ENCODE measurements around the gene NUP133.
A peak's percentile ranks its signal among the peaks of the same experiment; 100 is the strongest.
"Not testable (repeated sequence)": the region's sequence is repeated elsewhere in the genome, so short reads cannot be mapped to it uniquely, and the experiment has no call there.

NUP133 gene

GRCh38 chr1:229508823-229509337 lies 739 bp upstream of the NUP133 start:
- DNase-seq, result no peak

DNA sequence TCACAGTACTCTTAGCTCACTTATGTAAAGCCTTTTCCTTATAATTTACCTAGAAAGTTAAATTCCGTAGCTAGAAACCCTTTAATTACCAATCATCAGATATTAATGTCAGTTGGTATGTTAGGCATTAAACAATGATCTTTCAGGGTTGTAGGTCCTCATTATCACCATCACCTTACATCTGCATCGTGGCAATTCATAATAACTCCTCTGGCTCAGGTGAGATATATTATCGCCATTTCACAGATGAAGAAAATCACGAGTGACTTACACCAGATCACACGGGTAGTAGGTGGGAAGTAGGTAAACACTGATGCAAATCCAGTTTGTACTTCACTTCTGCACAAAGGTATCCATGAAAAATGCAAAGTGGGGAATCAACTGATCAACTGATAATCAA lies 639 bp downstream of the NUP133 start:
- no peak for DNase-seq

- DNase-seq, result no peak
Measured at GRCh38 chr1:229506633-229507032, 1.5 kb downstream of the NUP133 start.

DNA sequence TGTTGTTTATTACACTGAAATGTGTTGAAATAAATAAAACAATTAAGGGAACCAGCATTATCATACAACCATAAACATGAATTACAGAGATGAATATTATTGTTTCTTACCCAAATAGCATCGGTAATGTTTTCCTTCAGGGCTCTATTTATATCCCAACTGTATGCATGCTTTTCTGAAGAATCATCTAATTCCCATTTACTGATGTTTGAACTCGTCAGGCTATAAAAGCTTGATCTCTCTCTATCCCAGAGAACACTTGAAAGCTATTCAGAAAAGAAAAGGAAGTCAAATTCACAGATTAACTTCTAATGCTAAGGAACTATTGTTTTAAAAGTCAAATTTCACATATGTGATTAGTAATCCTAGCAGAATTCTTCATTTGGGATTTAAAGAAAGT lies 12.4 kb downstream of the NUP133 start:
- no peak for DNase-seq

GRCh38 chr1:229487181-229487580 lies 21.0 kb downstream of the NUP133 start:
- DNase-seq, result no peak

DNA sequence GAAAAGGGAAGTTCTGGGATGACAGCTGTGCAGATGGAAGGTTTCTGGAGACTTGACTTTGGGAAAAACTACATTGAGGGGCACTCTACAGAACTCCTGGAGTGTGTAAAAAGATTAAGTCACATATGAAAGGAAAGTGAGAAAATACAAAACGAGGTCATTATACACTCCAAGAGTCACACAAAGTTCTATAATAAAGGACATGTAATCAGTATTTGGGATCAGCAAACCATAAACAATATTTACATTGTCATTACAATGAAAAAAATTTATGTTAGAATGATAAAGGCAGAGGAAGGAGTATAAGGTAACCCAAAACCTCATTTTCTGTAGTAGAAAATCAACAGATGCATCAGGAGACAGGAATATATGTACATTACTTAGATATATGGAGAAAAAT lies 22.8 kb downstream of the NUP133 start:
- DNase-seq, result no peak

DNA sequence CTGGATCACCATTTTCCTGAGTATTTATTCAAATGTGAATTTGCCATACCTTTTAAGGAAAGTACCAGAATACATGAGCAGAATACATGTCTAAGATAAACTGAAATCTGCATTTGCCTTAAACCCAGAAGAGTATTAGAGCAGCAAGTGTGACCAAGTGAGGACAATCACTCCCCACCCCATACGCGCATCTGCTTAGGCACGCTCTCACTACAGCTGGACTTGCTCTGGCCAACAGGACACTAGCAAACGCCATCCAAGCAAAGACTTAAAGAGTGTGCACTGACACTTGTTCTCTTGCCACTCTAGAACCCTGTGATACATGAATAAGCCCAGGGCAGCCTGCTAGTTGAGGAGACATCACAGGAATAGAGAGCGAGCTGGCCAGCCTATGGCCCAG lies 25.6 kb downstream of the NUP133 start:
- DNase-seq, result no peak

DNA sequence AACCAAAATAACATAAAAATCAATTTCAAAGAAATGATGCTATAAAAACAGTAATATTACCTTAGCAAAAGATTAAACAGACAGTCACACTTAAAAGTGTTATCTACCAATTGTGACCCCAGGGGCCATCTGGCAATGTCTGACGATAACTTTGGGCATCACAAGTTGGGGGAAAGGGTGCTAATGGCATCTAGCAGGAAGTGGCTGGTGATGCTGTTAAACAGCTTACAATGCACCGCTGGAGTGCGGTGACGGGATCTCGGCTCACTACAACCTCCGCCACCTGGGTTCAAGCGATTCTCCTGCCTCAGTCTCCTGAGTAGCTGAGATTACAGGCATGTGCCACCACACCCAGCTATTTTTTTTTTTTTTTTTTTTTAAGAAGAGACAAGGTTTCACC lies 27.6 kb downstream of the NUP133 start:
- no peak for DNase-seq

- DNase-seq, result no peak
Measured at GRCh38 chr1:229479660-229480399, 28.3 kb downstream of the NUP133 start.

GRCh38 chr1:229478852-229479251 lies 29.3 kb downstream of the NUP133 start:
- DNase-seq, result no peak

DNA sequence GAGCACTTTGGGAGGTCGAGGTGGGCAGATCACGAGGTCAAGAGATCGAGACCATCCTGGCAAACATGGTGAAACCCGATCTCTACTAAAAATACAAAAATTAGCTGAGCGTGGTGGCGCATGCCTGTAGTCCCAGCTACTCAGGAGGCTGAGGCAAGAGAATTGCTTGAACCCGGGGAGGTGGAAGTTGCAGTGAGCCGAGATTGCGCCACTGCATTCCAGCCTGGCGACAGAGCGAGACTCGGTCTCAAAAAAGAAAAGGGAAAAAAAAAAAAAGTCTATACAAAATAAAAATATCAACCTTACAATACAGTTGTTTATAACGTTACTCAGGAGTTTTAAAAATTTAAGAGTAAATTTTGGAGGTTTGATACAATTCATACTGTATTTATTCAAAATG lies 32.3 kb downstream of the NUP133 start:
- not testable (repeated sequence) for DNase-seq

GRCh38 chr1:229474509-229474908 lies 33.6 kb downstream of the NUP133 start:
- DNase-seq, result no peak

DNA sequence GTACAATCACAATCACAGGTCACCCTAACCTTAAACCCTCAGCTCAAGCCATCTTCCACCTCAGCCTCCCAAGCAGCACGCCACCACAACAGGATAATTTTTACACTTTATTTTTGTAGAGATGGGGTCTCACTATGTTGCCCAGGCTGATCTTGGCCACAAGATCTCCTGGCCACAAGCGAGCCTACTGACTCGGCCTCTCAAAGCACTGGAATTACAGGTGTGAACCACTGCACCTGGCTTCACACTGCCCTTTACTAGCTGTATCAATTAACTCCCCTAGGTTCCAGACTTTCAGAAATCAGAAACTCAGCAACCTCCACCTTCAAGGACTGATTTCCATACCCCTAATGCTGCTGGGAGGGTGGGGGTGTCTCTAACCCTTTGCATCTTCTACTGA lies 37.0 kb downstream of the NUP133 start:
- no peak for DNase-seq

DNA sequence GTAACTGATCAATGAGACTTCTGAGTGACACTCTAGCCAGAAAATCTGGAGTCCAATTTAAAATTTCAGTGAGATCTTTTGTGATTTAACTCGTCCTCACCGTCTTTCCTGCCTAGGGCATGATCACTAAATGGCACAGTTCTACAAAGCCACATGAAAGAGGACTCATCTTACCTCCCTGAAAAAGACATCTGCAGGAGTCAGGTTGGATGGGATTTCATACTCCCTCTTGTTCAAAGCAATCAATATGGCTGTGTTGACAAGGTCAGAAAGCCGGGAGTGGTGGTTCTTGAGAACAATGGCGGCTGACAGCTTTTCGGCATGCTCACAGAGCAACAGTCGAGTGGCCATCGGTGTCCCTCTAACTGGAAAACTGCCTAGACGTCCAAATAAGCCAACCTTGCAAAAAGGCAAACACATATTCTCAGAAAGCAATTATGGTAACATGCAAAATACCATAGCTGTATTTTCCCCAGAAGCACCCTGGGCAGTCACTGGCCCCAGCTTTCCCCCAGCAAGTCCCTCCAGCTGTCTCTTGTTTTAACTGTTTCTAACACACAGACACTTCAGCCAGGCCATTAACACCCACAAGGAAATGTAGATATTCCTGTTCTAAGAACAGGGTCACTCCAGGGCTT lies 37.6 kb downstream of the NUP133 start:
- no peak for DNase-seq

- DNase-seq, result no peak
Measured at GRCh38 chr1:229466887-229467286, 41.3 kb downstream of the NUP133 start.

- DNase-seq, result no peak
Measured at GRCh38 chr1:229464672-229465071, 43.5 kb downstream of the NUP133 start.

- DNase-seq, result no peak
Measured at GRCh38 chr1:229461032-229461668, 47.0 kb downstream of the NUP133 start.

DNA sequence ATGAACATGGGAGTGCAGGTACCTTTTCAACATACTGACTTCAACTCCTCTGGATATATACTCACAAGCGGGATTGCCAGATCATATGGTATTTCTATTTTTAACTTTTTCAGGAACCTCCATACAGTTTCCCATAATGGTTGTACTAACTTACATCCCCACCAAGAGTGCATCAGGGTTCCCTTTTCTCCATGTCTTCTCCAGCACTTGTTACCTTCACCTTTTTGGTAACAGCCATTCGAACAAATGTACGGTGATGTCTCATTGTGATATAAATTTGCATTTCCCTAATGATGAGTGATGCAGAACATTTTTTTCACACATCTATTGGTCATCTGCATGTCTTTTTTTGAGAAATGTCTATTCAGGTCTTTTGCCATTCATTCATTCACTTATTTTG lies 48.3 kb downstream of the NUP133 start:
- DNase-seq, result no peak

DNA sequence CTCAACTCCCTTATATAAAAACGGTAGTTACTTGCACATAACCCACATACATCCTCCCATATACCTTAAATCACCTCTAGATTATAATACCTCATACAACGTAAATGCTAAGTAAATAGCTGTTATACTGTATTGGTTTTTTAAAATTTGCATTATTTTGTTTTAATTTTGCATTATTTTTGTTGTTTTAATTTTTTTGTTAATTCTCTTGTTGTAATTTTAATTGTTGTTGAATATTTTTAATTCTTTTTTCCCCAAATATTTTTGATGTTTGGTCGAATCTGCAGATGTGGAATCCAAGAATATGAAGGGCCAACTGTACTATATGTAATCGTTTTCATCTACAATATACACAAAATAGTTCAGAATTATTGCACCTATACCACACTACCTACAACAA lies 50.7 kb downstream of the NUP133 start:
- no peak for DNase-seq

- no peak for DNase-seq
Measured at GRCh38 chr1:229456016-229456415, 52.1 kb downstream of the NUP133 start.

- no peak for DNase-seq
Measured at GRCh38 chr1:229454056-229454455, 54.1 kb downstream of the NUP133 start.

- DNase-seq, result peak; percentile 37
Measured at GRCh38 chr1:229452956-229453801, 55.0 kb downstream of the NUP133 start.

- no peak for DNase-seq
Measured at GRCh38 chr1:229448845-229449244, 59.3 kb downstream of the NUP133 start.

Data from NCI-H446 treated with DMSO at 0.1 percent for 48 hours (cell line).